ENCODE measurements around the gene ATG16L1.
"Not testable (repeated sequence)": the region's sequence is repeated elsewhere in the genome, so short reads cannot be mapped to it uniquely, and the experiment has no call there.

The ATG16L1 gene

GRCh38 chr2:233331536-233331935, 80.1 kb downstream of the ATG16L1 start:
- DNase-seq (ENCODE audit: low spot score), result peak; percentile 77

GRCh38 chr2:233332125-233332524, 80.7 kb downstream of the ATG16L1 start:
- DNase-seq (ENCODE audit: low spot score), result no peak

- no peak for DNase-seq (ENCODE audit: low spot score)
These were observed 83.4 kb downstream of the ATG16L1 start for GRCh38 chr2:233334915-233335314.

GRCh38 chr2:233336091-233336490, 84.6 kb downstream of the ATG16L1 start:
- not testable (repeated sequence) for DNase-seq (ENCODE audit: low spot score)

- no peak for DNase-seq (ENCODE audit: low spot score)
These were observed 85.1 kb downstream of the ATG16L1 start for GRCh38 chr2:233336541-233336940.

GRCh38 chr2:233338046-233338445, 86.6 kb downstream of the ATG16L1 start:
- DNase-seq (ENCODE audit: low spot score), result no peak

GRCh38 chr2:233338812-233339368, 87.4 kb downstream of the ATG16L1 start:
- no peak for DNase-seq (ENCODE audit: low spot score)

GRCh38 chr2:233339427-233339826, 88.0 kb downstream of the ATG16L1 start:
- DNase-seq (ENCODE audit: low spot score), result no peak

- DNase-seq (ENCODE audit: low spot score), result no peak
These were observed 89.8 kb downstream of the ATG16L1 start for GRCh38 chr2:233341296-233341695.

GRCh38 chr2:233342301-233342700, 90.8 kb downstream of the ATG16L1 start:
- no peak for DNase-seq (ENCODE audit: low spot score)

- DNase-seq (ENCODE audit: low spot score), result no peak
These were observed 91.8 kb downstream of the ATG16L1 start for GRCh38 chr2:233343171-233343705.
